ENCODE measurements around the gene KLHDC4. TPM values are rescaled to one million over a fixed set of nuclear protein-coding genes. Genes with fewer than 3 reads are reported as not detected.
"Not testable (repeated sequence)": the region's sequence is repeated elsewhere in the genome, so short reads cannot be mapped to it uniquely, and the experiment has no call there.

The KLHDC4 gene
- total RNA-seq, 1 experiment from 2014 or later = 19.5 TPM

GRCh38 chr16:87726577-87726976, 39.2 kb downstream of the KLHDC4 start:
- H3K4me1 ChIP-seq (replicated peaks); H3K27ac ChIP-seq; DNase-seq (ENCODE audit: low read depth in 1 of 2, low spot score in 2 of 2); H3K4me3 ChIP-seq; H3K9me3 ChIP-seq (replicated peaks); H3K27me3 ChIP-seq (replicated peaks): not testable (repeated sequence)
- peaks cover 36% of the 10 kb centered on the region for H3K36me3 ChIP-seq

DNA sequence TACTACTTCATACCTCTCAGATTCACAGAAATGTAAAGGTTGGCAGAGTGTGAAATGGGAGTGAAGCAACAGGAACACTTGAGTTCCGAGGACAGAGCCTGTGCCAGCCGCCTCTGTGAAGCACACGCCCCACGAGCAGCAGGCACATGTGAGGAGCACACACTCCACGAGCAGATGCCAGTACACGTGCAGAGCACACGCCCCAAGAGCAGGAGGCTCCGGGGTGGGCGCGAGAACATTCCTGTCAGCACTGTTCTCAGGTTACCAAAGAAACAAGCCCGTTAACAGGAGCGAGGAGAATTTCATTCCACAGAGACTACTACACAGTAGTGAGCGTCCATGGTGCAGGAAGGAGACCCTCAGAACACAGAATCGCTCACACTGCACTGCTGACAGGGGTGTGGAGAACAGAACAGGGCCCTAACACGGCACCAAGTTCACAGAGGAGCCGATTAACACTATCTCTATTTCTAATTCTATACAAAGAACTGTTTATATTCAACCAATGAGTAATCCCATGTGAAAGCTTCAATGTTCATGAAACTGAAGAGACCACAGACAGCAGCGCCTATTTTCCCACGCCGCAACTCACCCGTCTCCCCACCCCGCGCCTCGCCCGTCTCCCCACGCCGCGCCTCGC, 40.1 kb downstream of the KLHDC4 start:
- DNase-seq (ENCODE audit: low read depth in 1 of 2, low spot score in 2 of 2) = no peak
- H3K9me3 ChIP-seq (replicated peaks) = no peaks in the 10 kb centered on the region
- peaks cover 34% of the 10 kb centered on the region for H3K36me3 ChIP-seq
- no peak overlapping the region for H3K27ac ChIP-seq
- H3K27me3 ChIP-seq (replicated peaks) = no peaks in the 10 kb centered on the region
- no peak overlapping the region for H3K4me3 ChIP-seq
- no peaks in the 10 kb centered on the region for H3K4me1 ChIP-seq (replicated peaks)

- H3K27me3 ChIP-seq (replicated peaks) = no peaks in the 10 kb centered on the region
- peaks cover 25% of the 10 kb centered on the region for H3K36me3 ChIP-seq
- H3K4me1 ChIP-seq (replicated peaks) = no peaks in the 10 kb centered on the region
- no peak overlapping the region for H3K27ac ChIP-seq
- H3K9me3 ChIP-seq (replicated peaks) = no peaks in the 10 kb centered on the region
- DNase-seq (ENCODE audit: low read depth in 1 of 2, low spot score in 2 of 2) = no peak
- no peak overlapping the region for H3K4me3 ChIP-seq
These were observed 41.1 kb downstream of the KLHDC4 start for GRCh38 chr16:87724490-87725291.

- peak in 1 of 2 experiments; percentile 4 for DNase-seq (ENCODE audit: low read depth in 1 of 2, low spot score in 2 of 2)
- no peaks in the 10 kb centered on the region for H3K9me3 ChIP-seq (replicated peaks)
- H3K4me3 ChIP-seq = no peak overlapping the region
- H3K27me3 ChIP-seq (replicated peaks) = no peaks in the 10 kb centered on the region
- no peaks in the 10 kb centered on the region for H3K4me1 ChIP-seq (replicated peaks)
- H3K27ac ChIP-seq = no peak overlapping the region
- H3K36me3 ChIP-seq = peaks cover 15% of the 10 kb centered on the region
These were observed 42.6 kb downstream of the KLHDC4 start for GRCh38 chr16:87723226-87723623.

DNA sequence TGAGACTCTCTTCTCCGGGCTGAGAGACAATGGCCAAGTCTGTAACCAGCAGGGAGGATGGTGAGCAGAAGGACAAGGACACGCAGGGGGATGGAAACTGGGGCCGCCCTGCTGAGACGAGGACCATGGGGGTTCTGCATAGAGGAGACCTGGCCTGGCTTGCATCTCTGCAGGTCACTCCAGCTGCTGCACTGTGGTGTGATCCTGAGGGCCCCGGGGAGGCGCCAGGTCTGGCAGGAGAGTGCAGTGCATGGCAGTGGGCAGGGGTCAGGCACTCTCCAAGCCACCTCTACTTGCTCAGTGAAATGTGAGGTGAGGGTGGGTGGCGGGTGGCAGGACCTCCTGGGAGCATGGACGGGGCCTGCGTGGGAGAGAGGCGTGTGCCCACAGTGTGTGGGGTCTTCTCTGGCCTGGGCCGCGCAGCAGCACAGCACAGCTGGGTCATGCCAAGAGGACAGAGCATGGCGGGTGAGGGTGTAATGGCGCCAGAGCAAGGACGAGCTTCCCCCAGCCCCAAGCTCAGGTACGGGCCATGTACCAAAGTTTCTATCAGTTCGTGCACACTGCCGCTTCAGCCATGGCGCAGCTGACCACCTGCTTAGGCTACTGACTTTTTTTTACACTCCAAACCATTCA, 43.1 kb downstream of the KLHDC4 start:
- no peak overlapping the region for H3K4me3 ChIP-seq
- peaks cover 16% of the 10 kb centered on the region for H3K36me3 ChIP-seq
- no peak for DNase-seq (ENCODE audit: low read depth in 1 of 2, low spot score in 2 of 2)
- H3K27me3 ChIP-seq (replicated peaks) = no peaks in the 10 kb centered on the region
- no peaks in the 10 kb centered on the region for H3K4me1 ChIP-seq (replicated peaks)
- no peak overlapping the region for H3K27ac ChIP-seq
- no peaks in the 10 kb centered on the region for H3K9me3 ChIP-seq (replicated peaks)

- no peaks in the 10 kb centered on the region for H3K9me3 ChIP-seq (replicated peaks)
- no peaks in the 10 kb centered on the region for H3K4me1 ChIP-seq (replicated peaks)
- H3K27ac ChIP-seq = no peak overlapping the region
- no peak for DNase-seq (ENCODE audit: low read depth in 1 of 2, low spot score in 2 of 2)
- no peak overlapping the region for H3K4me3 ChIP-seq
- H3K36me3 ChIP-seq = peaks cover 12% of the 10 kb centered on the region
- no peaks in the 10 kb centered on the region for H3K27me3 ChIP-seq (replicated peaks)
These were observed 43.9 kb downstream of the KLHDC4 start for GRCh38 chr16:87721622-87722585.

DNA sequence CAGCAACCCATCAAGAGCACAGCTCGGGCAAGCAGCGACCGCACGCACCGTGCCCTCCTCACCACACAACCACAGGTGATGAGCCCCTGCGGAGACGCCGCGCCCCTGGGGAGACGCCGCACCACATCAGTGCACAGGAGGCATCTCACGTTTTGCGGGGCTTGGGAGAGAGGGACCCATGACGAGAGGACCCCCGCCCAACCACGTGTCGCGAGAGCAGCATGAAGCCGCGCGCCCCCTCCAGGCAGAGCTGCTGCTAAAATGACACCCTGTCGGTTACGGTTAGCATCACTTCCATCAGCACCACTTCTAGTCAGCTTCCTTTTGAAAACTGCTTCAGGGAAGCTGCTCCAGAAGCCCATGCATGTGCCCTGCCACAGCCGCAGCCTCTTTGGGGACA, 45.3 kb downstream of the KLHDC4 start:
- H3K27me3 ChIP-seq (replicated peaks) = no peaks in the 10 kb centered on the region
- no peaks in the 10 kb centered on the region for H3K9me3 ChIP-seq (replicated peaks)
- H3K36me3 ChIP-seq = peaks cover 16% of the 10 kb centered on the region
- no peak overlapping the region for H3K4me3 ChIP-seq
- DNase-seq (ENCODE audit: low read depth in 1 of 2, low spot score in 2 of 2) = no peak
- no peaks in the 10 kb centered on the region for H3K4me1 ChIP-seq (replicated peaks)
- H3K27ac ChIP-seq = no peak overlapping the region

GRCh38 chr16:87718831-87719230, 47.0 kb downstream of the KLHDC4 start:
- H3K9me3 ChIP-seq (replicated peaks); H3K4me1 ChIP-seq (replicated peaks); H3K4me3 ChIP-seq; H3K27me3 ChIP-seq (replicated peaks); H3K27ac ChIP-seq; DNase-seq (ENCODE audit: low read depth in 1 of 2, low spot score in 2 of 2): not testable (repeated sequence)
- H3K36me3 ChIP-seq = peaks cover 16% of the 10 kb centered on the region

GRCh38 chr16:87715658-87716057, 50.1 kb downstream of the KLHDC4 start:
- H3K9me3 ChIP-seq (replicated peaks) = no peaks in the 10 kb centered on the region
- peaks cover 10% of the 10 kb centered on the region for H3K36me3 ChIP-seq
- no peak for DNase-seq (ENCODE audit: low read depth in 1 of 2, low spot score in 2 of 2)
- no peak overlapping the region for H3K4me3 ChIP-seq
- H3K4me1 ChIP-seq (replicated peaks) = no peaks in the 10 kb centered on the region
- no peak overlapping the region for H3K27ac ChIP-seq
- H3K27me3 ChIP-seq (replicated peaks) = no peaks in the 10 kb centered on the region

GRCh38 chr16:87715231-87715630, 50.6 kb downstream of the KLHDC4 start:
- Histone ChIP-seq H3K27me3 (replicated peaks) (no peaks in the 10 kb centered on the region), H3K27ac (no peak overlapping the region), H3K9me3 (replicated peaks) (no peaks in the 10 kb centered on the region), H3K36me3 (peaks cover 12% of the 10 kb centered on the region), H3K4me3 (no peak overlapping the region), H3K4me1 (replicated peaks) (no peaks in the 10 kb centered on the region)
- DNase-seq (ENCODE audit: low read depth in 1 of 2, low spot score in 2 of 2) = no peak

- Histone ChIP-seq H3K27ac (no peak overlapping the region), H3K4me3 (no peak overlapping the region), H3K27me3 (replicated peaks) (no peaks in the 10 kb centered on the region), H3K9me3 (replicated peaks) (no peaks in the 10 kb centered on the region), H3K4me1 (replicated peaks) (no peaks in the 10 kb centered on the region), H3K36me3 (peaks cover 25% of the 10 kb centered on the region)
- no peak for DNase-seq (ENCODE audit: low read depth in 1 of 2, low spot score in 2 of 2)
These were observed 52.1 kb downstream of the KLHDC4 start for GRCh38 chr16:87713451-87714229.

DNA sequence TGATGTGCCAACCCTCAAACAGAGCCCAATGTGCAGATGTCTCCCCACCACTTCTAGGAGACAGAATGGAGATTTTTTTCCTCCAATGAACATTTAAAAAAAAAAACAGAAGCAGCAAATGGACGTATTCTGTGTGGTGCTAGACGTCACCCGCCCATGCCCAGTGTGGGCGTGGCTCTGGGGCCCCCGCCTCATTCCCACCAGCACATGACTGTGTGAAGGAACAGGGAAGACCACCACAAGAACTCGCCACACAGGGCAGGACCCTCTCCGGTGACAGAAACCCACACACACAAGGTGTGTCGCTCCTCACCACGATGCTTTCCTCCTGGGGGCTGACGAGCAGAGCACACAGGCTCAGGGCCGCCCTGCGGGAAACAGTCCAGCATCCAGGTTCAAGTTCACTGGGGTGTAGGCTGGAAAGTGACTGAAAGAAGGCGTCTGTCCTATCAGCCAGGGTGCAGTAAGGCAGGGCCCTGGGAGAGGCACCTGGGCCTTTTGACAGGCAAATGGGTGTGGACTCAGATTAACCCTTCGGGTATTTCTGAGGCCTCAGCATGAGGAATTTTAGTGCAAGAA, 53.5 kb downstream of the KLHDC4 start:
- peaks cover 28% of the 10 kb centered on the region for H3K36me3 ChIP-seq

More for the DNA sequence above, 53.5 kb downstream of the KLHDC4 start:
- Histone ChIP-seq H3K4me3 (no peak overlapping the region), H3K27me3 (replicated peaks) (no peaks in the 10 kb centered on the region), H3K9me3 (replicated peaks) (no peaks in the 10 kb centered on the region), H3K4me1 (replicated peaks) (no peaks in the 10 kb centered on the region), H3K27ac (no peak overlapping the region)
- DNase-seq (ENCODE audit: low read depth in 1 of 2, low spot score in 2 of 2) = no peak
